Left lung (tissue), 10 donors: ENCODE results near the gene ATP5ME. TPM values are rescaled to one million over a fixed set of nuclear protein-coding genes. Genes with fewer than 3 reads are reported as not detected.

ENCODE experiments used
- ATAC-seq: fragments of 200-7000 bp; cut with Tn5 transposase; one replicate; pipeline ENCODE4 v1.9.1; 2020; ENCODE audit warnings: moderate library complexity
- DNase-seq, 4 donors: peaks; one replicate each; pipeline ENCODE4 v3.0.0-alpha.2; 2013 to 2020
- H3K27ac ChIP-seq, 2 donors: fragments of 200-600 bp; sonication (generic) in 1 of 2; one replicate each; pipeline versions ENCODE4 v1.5.0 to v1.8.0; 2020 to 2021
- H3K27me3 ChIP-seq, 2 donors: fragments of 200-600 bp; sonication (generic) in 1 of 2; one replicate each; pipeline versions ENCODE4 v1.5.0 to v1.8.0; 2020 to 2021
- H3K36me3 ChIP-seq, 2 donors: fragments of 200-600 bp; sonication (generic) in 1 of 2; one replicate each; pipeline versions ENCODE4 v1.5.0 to v1.8.0; 2020 to 2021
- H3K4me1 ChIP-seq, 2 donors: fragments of 200-600 bp; one replicate each; pipeline ENCODE4 v1.8.0; 2021
- H3K4me3 ChIP-seq, 2 donors: fragments of 200-600 bp; sonication (generic) in 1 of 2; one replicate each; pipeline versions ENCODE4 v1.5.0 to v1.8.0; 2020 to 2021; ENCODE audit warnings: mild to moderate bottlenecking in 1 of 2
- H3K9me3 ChIP-seq, 2 donors: fragments of 200-600 bp; sonication (generic) in 1 of 2; one replicate each; pipeline versions ENCODE4 v1.5.0 to v1.8.0; 2020 to 2021
- intact Hi-C, 2 donors: fragments of 100-400 bp; cut with DNase I; formaldehyde crosslinking; loops; one replicate each; pipeline versions ENCODE4 v1.11.2 to v1.14.2; 2022
- polyA plus RNA-seq, 6 donors: library from polyadenylated mRNA; unstranded; fragments of 120-200 nt; gene quantifications; one replicate each; pipeline ENCODE4 v1.2.1, GENCODE V29; 2013; ENCODE audit not compliant: insufficient read length in 6 of 6
- total RNA-seq, 2 donors: library from RNA; stranded (reverse); fragmentation: NEBNext Ultra II Directional; extraction: Animal tissue kit (Norgen Biotek cat#: 25700); gene quantifications; one replicate each; pipeline ENCODE4 v1.2.1, GENCODE V29; 2021
- TF ChIP-seq, protein P1 (sequence below), 2 donors: fragments of 200-600 bp; sonication (generic) in 1 of 2; IDR thresholded peaks; one replicate each; pipeline versions ENCODE4 v1.5.0 to v1.8.0; 2021; ENCODE audit warnings: antibody characterized with exemption in 2 of 2
- donor health status: DM: no; HTN: yes; CAD: no.
- donor health status: DM: no; HTN: no; CAD: no.

The ATP5ME gene
- total and polyA plus RNA-seq, 8 donors = 162 to 245 (median 189) TPM

DNA sequence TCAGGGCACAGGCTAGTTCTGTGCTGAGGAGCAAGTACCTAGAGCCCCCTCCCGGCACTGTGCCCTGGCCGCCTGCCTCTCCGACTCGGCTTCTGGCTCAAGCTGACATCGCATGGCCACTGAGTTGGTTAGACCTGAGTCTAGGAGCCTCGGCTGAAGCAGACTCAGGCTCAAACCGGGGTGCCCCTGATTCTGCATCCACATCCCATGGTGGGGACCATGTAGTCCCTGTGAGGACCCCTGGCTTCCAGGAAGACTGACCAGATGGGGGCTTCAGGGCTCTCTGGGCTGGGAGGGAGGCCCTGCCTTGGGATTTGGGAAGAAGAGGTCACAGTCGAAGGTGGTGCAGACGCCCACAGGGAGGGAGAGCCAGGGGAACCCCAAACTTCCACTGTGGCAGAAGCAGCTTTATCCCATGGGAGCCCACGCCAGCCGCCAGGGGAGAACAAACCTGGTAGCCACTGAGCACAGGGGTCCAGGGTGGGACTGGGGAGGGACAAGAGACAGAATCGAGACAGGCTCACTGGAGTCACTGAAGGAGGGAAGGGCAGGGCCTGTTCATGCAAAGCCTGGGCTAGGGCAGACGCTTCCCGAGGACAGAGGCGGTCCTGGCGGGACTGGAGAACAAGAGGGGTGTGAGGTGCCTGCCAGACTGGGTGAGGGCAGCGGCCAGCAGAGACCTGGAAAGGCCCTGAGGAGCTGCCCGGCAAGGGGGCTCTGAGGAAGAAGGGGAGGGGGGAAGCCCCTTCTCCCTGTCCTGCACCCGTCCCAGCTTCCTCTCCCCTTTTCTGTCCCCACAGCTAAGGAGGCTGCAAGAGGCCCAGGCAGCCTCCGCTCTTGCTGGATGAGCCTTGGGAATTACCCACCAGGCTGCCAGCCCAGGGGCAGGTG lies 47.6 kb downstream of the ATP5ME start:
- DNase-seq = peak in 1 of 4 donors; percentile 59

DNA sequence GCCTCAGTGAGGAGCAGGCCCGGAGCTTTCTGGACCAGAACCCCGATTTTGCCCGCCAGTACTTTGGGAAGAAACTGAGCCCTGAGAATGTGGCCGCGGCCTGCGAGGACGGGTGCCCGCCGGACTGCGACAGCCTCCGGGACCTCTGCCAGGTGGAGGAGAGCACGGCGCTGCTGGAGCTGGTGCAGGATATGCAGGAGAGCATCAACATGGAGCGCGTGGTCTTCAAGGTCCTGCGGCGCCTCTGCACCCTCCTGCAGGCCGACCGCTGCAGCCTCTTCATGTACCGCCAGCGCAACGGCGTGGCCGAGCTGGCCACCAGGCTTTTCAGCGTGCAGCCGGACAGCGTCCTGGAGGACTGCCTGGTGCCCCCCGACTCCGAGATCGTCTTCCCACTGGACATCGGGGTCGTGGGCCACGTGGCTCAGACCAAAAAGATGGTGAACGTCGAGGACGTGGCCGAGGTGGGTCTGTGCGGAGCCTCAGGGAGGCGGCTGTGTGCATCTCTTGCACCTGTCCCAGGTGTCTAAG lies 48.4 kb downstream of the ATP5ME start:
- TF ChIP-seq, protein P1, sequence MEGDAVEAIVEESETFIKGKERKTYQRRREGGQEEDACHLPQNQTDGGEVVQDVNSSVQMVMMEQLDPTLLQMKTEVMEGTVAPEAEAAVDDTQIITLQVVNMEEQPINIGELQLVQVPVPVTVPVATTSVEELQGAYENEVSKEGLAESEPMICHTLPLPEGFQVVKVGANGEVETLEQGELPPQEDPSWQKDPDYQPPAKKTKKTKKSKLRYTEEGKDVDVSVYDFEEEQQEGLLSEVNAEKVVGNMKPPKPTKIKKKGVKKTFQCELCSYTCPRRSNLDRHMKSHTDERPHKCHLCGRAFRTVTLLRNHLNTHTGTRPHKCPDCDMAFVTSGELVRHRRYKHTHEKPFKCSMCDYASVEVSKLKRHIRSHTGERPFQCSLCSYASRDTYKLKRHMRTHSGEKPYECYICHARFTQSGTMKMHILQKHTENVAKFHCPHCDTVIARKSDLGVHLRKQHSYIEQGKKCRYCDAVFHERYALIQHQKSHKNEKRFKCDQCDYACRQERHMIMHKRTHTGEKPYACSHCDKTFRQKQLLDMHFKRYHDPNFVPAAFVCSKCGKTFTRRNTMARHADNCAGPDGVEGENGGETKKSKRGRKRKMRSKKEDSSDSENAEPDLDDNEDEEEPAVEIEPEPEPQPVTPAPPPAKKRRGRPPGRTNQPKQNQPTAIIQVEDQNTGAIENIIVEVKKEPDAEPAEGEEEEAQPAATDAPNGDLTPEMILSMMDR (IDR thresholded peaks at IDR 0.05) = no peak
- DNase-seq = peak in 1 of 4 donors; percentile 59
- no peaks in the 10 kb centered on the region for H3K36me3 ChIP-seq
- H3K4me1 ChIP-seq = no peaks in the 10 kb centered on the region
- no peaks in the 10 kb centered on the region for H3K9me3 ChIP-seq
- no peak for ATAC-seq
- no peak overlapping the region for H3K4me3 ChIP-seq
- intact Hi-C loops = no loop called here
- no peak overlapping the region for H3K27ac ChIP-seq
- H3K27me3 ChIP-seq = peaks cover 0 to 54% of the 10 kb centered on the region in 2 donors

More for the DNA sequence above, 47.6 kb downstream of the ATP5ME start:
- no peak overlapping the region for H3K4me3 ChIP-seq
- H3K27ac ChIP-seq = no peak overlapping the region
- intact Hi-C loops = no loop called here
- H3K4me1 ChIP-seq = no peaks in the 10 kb centered on the region
- TF ChIP-seq, protein P1 (IDR thresholded peaks at IDR 0.05) = no peak
- no peaks in the 10 kb centered on the region for H3K36me3 ChIP-seq
- H3K27me3 ChIP-seq = peaks cover 0 to 54% of the 10 kb centered on the region in 2 donors
- ATAC-seq = no peak
- H3K9me3 ChIP-seq = no peaks in the 10 kb centered on the region

DNA sequence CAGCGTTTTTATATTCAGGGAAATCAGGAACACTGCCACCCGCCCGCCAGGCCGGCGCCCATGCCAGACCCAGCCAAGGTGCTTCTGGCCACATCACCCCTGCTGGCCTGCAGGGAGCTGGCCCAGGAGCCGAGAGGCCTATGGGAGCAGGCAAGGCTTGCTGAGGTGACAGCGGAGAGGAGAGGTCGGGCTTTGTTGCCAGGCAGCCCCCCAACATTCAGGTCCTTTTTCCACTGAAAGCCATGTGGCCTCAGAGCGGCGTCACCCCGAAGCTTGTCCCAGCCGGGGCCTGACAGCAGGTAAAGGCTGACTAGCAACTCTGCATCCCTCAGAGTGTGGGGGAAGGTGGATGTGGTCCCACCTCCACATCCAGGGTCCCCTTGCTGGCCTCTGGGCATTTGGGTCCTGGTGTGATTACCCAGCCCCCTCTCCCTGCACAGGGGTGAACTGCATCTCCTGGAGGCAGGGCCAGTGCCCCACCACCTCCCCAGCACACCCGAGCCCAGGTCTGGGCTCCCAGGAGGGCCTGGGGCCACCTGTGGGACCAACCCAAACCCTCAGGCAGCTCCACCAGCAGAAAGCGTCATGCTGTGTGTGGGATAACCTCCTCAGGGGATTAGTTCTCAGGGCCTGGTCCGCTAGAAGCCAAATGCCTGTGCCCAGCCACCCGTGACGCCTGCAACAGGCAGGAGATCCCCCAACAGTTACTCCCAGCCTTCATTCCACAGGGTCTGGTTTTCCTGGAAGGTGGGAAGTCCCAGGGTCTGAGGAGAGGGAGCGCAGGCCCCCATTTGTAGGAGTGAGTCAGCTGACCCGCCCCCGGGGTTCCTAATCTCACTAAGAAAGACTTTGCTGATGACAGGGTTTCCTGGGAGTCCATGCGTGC lies 49.1 kb downstream of the ATP5ME start, which contains the start of gene PDE6B:
Gene PDE6B (plus strand): TSS at position 869 of the 886 bp plus-strand sequence. CDS start 54 bp downstream, outside the sequence.
- intact Hi-C loops = no loop called here
- ATAC-seq = no peak

DNA sequence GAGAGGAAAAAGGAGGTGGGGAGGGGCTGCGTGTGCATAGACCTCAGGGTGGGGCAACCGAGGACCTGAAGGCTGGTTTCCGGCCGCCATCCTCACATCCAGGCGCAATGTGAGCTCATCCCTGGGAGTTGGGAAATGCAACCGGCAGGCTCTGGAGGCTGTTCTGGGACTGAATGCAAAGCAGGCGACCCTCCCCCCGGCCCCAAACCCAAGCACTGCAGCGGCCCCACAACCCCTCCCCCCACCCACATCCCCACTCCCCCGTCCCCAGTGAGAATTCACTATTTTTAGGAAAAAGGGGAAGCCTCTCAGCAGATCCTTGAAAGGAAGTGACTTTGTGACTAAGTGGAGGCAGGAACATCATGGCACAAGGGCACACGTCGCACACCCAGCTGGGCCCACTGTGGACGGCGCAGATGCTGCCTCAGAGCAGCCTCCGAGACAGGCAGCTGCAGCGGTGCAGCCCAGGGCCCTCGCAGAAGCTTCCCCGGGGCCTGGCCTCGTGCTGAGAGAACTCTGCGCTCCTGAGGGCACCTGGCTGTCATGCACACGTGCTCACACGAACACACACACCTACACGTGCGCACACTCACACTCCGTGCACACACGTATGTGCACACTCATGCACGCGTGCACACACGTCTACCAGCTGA lies 50.0 kb downstream of the ATP5ME start:
- intact Hi-C loops = no loop called here
- H3K27ac ChIP-seq = no peak overlapping the region
- H3K4me3 ChIP-seq = no peak overlapping the region
- TF ChIP-seq, protein P1 (IDR thresholded peaks at IDR 0.05) = no peak
- no peaks in the 10 kb centered on the region for H3K9me3 ChIP-seq
- no peaks in the 10 kb centered on the region for H3K4me1 ChIP-seq
- ATAC-seq (no peak), DNase-seq (peak in 1 of 4 donors; percentile 74)
- H3K27me3 ChIP-seq = peaks cover 0 to 40% of the 10 kb centered on the region in 2 donors
- H3K36me3 ChIP-seq = no peaks in the 10 kb centered on the region

More for the DNA sequence above, 49.1 kb downstream of the ATP5ME start, which contains the start of gene PDE6B:
- peak in 1 of 4 donors; percentile 53 for DNase-seq
- TF ChIP-seq, protein P1 (IDR thresholded peaks at IDR 0.05) = no peak
- Histone ChIP-seq H3K36me3 (no peaks in the 10 kb centered on the region), H3K4me1 (no peaks in the 10 kb centered on the region), H3K9me3 (no peaks in the 10 kb centered on the region), H3K4me3 (no peak within 1 kb of the TSS), H3K27me3 (peaks cover 0 to 49% of the 10 kb centered on the region in 2 donors), H3K27ac (no peak within 1 kb of the TSS)
